NCI-H1930 (cell line): ENCODE measurements around the gene HMOX2.

Source experiments
- DNase-seq, 2 experiments: peaks; one replicate each; lab custom pipeline; 2025; lab: John Stamatoyannopoulos, UW

The HMOX2 gene

GRCh38 chr16:4505356-4506147, 29.4 kb downstream of the HMOX2 start:
- no peak for DNase-seq

DNA sequence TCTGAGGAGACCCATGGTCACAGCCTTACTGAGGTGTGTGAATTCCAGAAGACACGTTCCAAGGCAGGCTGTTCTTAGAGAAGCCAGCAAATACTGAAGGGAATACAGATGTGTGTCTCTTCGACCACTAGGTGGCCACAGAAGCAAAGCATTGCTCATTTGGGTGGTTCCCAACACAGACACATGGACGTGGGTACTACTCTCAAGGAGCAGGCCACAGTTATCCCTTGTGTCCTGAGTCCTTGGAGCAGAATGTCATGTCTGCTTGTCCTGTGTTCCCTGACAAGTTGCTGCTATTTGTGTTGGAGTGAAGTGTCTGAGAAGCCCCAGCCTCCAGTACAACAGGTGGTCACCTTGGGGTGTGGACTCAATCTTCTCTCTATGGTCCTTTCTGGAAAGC, 30.3 kb downstream of the HMOX2 start:
- peak; percentile 33 to 66 for DNase-seq

DNA sequence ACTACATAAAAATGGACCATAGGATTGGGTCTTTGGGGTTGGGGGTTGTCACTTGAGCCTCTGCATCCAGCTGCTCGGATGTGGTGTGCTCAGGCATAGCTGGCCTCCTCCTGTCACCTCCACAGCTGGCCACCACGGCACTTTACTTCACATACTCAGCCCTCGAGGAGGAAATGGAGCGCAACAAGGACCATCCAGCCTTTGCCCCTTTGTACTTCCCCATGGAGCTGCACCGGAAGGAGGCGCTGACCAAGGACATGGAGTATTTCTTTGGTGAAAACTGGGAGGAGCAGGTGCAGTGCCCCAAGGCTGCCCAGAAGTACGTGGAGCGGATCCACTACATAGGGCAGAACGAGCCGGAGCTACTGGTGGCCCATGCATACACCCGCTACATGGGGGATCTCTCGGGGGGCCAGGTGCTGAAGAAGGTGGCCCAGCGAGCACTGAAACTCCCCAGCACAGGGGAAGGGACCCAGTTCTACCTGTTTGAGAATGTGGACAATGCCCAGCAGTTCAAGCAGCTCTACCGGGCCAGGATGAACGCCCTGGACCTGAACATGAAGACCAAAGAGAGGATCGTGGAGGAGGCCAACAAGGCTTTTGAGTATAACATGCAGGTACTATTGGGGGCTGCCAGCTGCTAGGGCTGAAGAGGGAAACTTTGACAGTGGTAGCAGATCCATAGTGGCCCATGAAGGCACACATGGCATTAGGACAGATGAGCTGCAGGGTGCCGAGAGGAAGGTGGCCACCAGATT, 31.6 kb downstream of the HMOX2 start:
- no peak for DNase-seq

DNA sequence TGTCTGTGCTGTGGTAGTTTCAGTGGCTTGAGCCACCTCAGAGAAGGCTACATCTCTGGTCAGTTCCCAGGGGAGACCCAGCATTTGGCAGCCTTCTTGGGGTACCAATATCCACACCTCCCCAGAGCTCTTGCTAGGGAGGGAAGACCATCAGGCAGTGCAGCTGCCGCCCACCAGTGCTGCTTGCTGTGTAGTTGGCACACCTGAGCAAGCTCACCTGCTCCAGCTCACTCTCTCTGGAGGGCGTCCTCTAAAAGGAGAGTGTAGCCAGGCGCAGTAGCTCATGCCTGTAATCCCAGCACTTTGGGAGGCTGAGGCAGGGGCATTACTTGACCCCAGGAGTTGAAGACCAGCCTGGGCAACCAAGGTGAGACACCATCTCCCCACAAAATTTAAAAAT, 32.6 kb downstream of the HMOX2 start:
- DNase-seq, result no peak

- no peak for DNase-seq
Observed at GRCh38 chr16:4509420-4509819, 33.2 kb downstream of the HMOX2 start.

- DNase-seq, result no peak
Observed at GRCh38 chr16:4510131-4510530, 33.9 kb downstream of the HMOX2 start.

- DNase-seq, result no peak
Observed at GRCh38 chr16:4510747-4511426, 34.7 kb downstream of the HMOX2 start.

- DNase-seq, result peak; percentile 13 to 46
Observed at GRCh38 chr16:4511441-4512082, 35.4 kb downstream of the HMOX2 start.

DNA sequence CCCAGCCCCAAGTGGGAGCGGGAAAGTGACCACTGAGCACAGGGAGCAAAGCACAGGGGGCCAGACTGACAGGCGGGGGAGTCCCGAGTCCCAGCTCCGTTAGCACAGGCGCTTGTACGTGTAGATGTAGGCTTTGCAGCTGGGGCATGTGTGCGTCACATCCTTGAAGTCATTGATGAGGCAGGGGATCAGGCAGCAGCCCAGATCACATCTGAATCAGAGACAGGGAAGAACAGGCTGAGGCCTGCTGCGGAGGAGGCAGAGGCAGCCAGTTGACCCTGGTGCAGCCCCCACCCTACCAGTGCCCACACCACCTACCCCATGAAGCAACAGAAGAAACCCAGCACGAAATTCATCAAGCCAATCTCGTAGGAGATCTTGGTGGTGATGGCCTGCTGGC, 36.3 kb downstream of the HMOX2 start:
- DNase-seq, result no peak

GRCh38 chr16:4513086-4513860, 37.1 kb downstream of the HMOX2 start:
- DNase-seq, result no peak

DNA sequence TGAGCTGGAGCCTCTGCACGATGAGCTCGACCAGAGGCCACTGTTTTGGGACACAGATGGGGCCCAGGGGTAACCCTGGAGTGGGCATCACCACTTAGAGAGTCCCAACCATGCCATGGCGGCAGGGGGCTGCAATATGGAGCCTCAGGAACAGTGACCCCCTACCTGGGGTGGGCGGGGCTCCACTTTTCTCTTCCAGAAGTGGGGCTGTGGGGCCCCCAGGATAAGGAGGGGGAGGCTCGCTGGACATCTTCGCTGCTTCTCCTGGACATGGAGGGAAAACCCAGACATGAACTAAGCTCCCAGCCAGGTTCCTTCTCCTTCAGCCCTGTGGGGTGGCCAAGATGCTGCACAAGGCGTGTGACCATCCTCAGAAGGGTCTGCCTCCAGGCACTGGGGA, 37.7 kb downstream of the HMOX2 start:
- DNase-seq, result no peak

- no peak for DNase-seq
Observed at GRCh38 chr16:4514606-4515005, 38.4 kb downstream of the HMOX2 start.

DNA sequence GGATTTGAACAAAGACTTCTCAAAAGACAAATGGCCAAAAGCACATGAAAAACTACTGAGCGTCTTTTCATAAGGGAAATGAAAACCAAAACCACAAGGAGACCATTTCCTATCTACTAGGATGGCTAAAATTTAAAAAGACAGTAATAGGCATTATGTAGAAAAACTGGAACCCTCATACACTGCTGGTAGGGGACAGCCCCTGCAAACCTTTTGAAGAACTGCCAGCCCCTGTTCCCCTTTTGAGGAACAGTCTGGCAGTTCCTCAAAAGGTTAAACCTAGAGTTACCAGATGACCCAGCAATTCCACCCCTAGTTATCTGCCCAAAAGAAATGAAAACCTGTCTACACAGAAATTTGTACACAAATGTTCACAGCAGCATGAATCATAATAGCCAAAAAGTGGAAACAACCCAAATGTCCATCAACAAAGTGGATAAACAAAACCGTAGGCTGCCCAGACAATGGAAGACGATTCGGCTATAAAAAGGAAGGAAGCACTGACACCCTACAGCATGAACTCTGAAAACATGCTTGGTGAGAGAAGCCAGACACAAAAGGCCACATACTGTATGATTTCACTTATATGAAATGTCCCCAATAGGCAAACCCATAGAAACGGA, 39.5 kb downstream of the HMOX2 start:
- DNase-seq, result no peak

GRCh38 chr16:4517812-4518680, 41.8 kb downstream of the HMOX2 start:
- peak in 1 of 2 experiments; percentile 39 for DNase-seq

- no peak for DNase-seq
Observed at GRCh38 chr16:4519274-4520058, 43.3 kb downstream of the HMOX2 start.

GRCh38 chr16:4520913-4521312, 44.7 kb downstream of the HMOX2 start:
- no peak for DNase-seq

DNA sequence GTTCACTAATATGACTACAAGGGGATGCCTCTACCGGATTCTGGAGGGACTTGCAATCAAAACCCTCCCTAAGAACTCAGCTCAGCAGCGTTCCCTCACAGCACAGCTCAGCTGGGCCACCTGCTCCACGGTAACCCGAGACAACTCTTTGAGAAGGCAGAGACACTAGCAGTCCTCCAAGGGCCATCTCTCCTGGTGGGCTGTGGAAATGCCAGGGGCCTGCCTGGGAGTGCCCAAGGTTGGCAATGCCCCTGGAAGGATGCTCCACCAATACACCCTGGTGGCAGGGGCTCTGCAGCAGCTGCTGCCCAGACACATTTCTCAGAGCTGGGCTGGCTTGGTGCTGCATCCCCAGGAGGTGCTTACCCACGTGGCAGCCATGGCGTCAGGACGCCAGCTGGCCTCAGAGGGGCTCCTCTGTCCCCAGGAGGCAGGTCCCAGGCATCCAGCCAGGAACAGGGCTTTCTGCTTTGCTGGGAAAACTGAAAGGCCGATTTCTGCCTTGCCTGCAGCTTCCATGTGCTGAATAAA, 45.9 kb downstream of the HMOX2 start:
- DNase-seq, result no peak

GRCh38 chr16:4523686-4524085, 47.5 kb downstream of the HMOX2 start:
- DNase-seq, result no peak

DNA sequence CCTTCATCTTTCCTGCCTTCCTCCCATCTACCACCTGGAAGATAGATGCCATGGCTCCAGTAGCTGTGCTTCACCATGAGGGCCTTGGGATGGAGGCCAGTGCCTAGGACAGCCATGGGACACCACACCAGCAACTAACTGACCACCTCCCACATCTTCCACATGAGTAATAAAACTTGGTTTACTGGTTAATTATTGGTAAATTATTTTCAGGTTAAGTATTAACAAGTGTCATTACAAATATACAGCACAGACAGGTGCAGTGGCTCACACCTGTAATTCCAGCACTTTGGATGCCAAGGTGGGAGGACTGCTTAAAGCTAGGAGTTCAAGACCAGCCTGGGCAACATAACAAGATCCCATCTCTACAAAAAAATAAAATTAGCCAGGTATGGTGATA, 48.4 kb downstream of the HMOX2 start:
- no peak for DNase-seq
